ENCODE data around the gene IAH1.

DNA sequence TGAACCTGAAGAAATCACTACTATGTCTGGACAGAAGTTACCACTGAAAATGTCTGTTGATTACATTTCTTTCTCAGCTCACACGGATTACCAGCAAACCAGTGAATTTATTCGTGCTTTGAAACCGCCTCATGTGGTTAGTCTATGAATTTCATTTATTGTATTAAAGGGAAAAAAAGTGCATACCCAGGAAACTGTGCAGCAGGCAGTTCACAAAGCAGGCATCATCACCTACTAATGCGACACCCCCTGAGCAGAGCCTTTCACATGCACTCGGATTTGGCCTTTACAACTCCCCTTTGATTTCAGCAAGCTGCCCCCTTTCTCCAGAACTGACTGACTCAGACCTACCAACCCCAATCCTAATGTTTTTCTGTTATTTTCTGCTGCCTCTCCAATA lies 30.8 kb upstream of the IAH1 start:
- TF ChIP-seq CTCF (IDR thresholded peaks at IDR 0.05; ENCODE audit: insufficient read depth, low read length, poor library complexity, severe bottlenecking) = no peak
- no peak for TF ChIP-seq EZH2phosphoT487 (conservative IDR thresholded peaks at IDR 0.05; ENCODE audit: low read length)
